Thyroid gland (tissue), 4 donors: ENCODE measurements around the gene PIGL. TPM values are rescaled to one million over a fixed set of nuclear protein-coding genes. Genes with fewer than 3 reads are reported as not detected.

Source experiments
- DNase-seq, 2 donors: peaks; one replicate each; pipeline ENCODE4 v3.0.0-alpha.2; 2019
- H3K27ac ChIP-seq, 3 donors: fragments of 200-600 bp; sonication (generic); 1 replicate in 2 of 3; 2 replicates in 1 of 3; pipeline ENCODE4 v1.5.1; 2016 to 2019; ENCODE audit warnings: mild to moderate bottlenecking in 1 of 3, moderate library complexity in 1 of 3
- H3K27me3 ChIP-seq: fragments of 200-600 bp; sonication (generic); one replicate; pipeline ENCODE4 v1.5.1; 2019
- H3K36me3 ChIP-seq, 2 donors: fragments of 200-600 bp; sonication (generic); one replicate each; pipeline ENCODE4 v1.5.1; 2016 to 2019
- H3K4me1 ChIP-seq, 2 donors: fragments of 200-600 bp; sonication (generic); one replicate each; pipeline ENCODE4 v1.5.1; 2017 to 2019
- H3K4me3 ChIP-seq, 3 donors: fragments of 200-600 bp; sonication (generic); replicated peaks in 1 of 3; 1 replicate in 2 of 3; 2 replicates in 1 of 3; pipeline ENCODE4 v1.5.1; 2016; ENCODE audit warnings: mild to moderate bottlenecking in 1 of 3
- H3K9me3 ChIP-seq: fragments of 200-600 bp; sonication (generic); one replicate; pipeline ENCODE4 v1.5.1; 2017
- POLR2A ChIP-seq, 2 donors: fragments of 450-650 bp; IDR thresholded peaks; one replicate each; pipeline ENCODE4 v1.6.1; 2017; ENCODE audit warnings: antibody characterized with exemption in 2 of 2, mild to moderate bottlenecking in 2 of 2, moderate library complexity in 1 of 2
- WGBS, 2 donors: methylation state at CpG; one replicate each; pipeline ENCODE4 v1.1.5; 2017; 5-methylcytosine and 5-hydroxymethylcytosine counted together
- intact Hi-C: fragments of 100-400 bp; cut with DNase I; formaldehyde crosslinking; loops from one replicate; pipeline ENCODE4 v1.15.1; 2023
- total RNA-seq, 4 donors: library from RNA; depleted of rRNA; stranded (reverse); fragments of >200 nt; gene quantifications; one replicate each; pipeline ENCODE4 v1.2.3, GENCODE V29; 2016
- TF ChIP-seq, protein P1 (sequence below), 6 experiments: fragments of 200-600 bp in 3 of 6; fragments of 450-650 bp in 3 of 6; sonication (generic) in 3 of 6; IDR thresholded peaks; one replicate each; pipeline ENCODE4 v1.5.1; 2016 to 2019; ENCODE audit warnings: antibody characterized with exemption in 6 of 6, mild to moderate bottlenecking in 2 of 6, inconsistent platforms in 1 of 6, moderate library complexity in 1 of 6

The PIGL gene
- total RNA-seq, 4 donors from 2014 or later, result 48.8 to 96.0 (median 60.9) TPM

DNA sequence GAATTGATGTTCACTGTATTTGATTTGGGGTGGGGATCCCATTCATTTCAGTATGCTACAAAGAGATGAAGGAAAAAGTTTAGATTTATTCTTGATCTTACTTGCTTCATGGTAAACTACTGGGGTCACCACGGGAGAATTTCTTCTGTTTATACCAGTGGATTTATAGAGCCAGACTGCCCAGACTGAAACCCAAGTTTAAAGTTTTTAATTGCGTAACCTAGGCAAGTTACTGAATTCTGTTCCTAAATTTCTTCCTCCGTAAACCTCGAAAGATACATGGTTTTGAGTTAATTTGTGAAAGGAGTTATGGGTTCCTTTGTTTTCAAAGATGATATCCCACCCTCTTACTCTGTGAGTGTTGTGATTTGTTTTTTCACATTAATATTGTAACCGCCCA lies 26.4 kb downstream of the PIGL start:
- no peak overlapping the region for H3K27ac ChIP-seq
- DNase-seq, result no peak
- intact Hi-C loops, result no loop called here
- no peak overlapping the region for H3K4me3 ChIP-seq
- no peaks in the 10 kb centered on the region for H3K36me3 ChIP-seq
- no peaks in the 10 kb centered on the region for H3K27me3 ChIP-seq
- no peaks in the 10 kb centered on the region for H3K4me1 ChIP-seq
- TF ChIP-seq, protein P1, sequence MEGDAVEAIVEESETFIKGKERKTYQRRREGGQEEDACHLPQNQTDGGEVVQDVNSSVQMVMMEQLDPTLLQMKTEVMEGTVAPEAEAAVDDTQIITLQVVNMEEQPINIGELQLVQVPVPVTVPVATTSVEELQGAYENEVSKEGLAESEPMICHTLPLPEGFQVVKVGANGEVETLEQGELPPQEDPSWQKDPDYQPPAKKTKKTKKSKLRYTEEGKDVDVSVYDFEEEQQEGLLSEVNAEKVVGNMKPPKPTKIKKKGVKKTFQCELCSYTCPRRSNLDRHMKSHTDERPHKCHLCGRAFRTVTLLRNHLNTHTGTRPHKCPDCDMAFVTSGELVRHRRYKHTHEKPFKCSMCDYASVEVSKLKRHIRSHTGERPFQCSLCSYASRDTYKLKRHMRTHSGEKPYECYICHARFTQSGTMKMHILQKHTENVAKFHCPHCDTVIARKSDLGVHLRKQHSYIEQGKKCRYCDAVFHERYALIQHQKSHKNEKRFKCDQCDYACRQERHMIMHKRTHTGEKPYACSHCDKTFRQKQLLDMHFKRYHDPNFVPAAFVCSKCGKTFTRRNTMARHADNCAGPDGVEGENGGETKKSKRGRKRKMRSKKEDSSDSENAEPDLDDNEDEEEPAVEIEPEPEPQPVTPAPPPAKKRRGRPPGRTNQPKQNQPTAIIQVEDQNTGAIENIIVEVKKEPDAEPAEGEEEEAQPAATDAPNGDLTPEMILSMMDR (IDR thresholded peaks at IDR 0.05), result no peak
- no peak for TF ChIP-seq POLR2A (IDR thresholded peaks at IDR 0.05)
- no peaks in the 10 kb centered on the region for H3K9me3 ChIP-seq
- WGBS, 2 donors, result 94 to 96% methylated on average over 5 of the region's 5 CpGs

DNA sequence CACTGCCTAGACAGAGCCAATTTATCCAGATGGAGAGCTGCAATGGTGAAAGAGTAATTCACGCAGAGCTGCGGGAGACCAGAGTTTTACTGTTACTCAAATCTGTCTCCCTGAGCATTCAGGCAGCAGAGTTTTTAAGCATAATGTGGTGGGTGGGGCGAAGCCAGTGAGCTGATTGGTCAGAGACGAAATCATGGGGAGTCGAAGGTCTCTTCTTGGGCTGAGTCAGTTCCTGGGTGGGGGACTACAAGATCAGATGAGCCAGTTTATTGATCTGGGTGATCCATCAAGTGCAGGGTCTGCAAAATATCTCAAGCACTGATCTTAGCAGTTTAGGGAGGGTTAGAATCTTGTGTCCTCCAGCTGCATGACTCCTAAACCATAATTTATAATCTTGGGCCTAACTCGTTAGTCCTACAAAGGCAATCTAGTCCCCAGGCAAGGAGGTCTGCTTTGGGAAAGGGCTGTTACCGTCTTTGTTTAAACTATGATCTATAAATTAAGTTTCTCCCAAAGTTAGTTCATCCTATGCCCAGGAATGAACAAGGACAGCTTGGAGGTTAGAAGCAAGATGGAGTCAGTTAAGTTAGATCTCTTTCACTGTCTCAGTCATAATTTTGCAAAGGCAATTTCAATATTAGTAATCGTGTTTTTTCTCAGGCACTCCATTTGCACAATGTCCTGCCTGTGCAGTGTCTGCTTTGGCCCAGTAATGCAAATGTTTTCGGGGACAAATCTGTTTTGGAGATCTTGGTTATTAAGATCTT lies 27.0 kb downstream of the PIGL start:
- Histone ChIP-seq H3K9me3 (no peaks in the 10 kb centered on the region), H3K4me1 (no peaks in the 10 kb centered on the region), H3K4me3 (no peak overlapping the region), H3K27me3 (no peaks in the 10 kb centered on the region), H3K27ac (no peak overlapping the region), H3K36me3 (no peaks in the 10 kb centered on the region)
- no peak for DNase-seq
- 91 to 93% methylated on average over 9 of the region's 9 CpGs for WGBS, 2 donors
- intact Hi-C loops, result no loop called here
- TF ChIP-seq POLR2A (IDR thresholded peaks at IDR 0.05), result no peak
- TF ChIP-seq, protein P1 (IDR thresholded peaks at IDR 0.05), result no peak

DNA sequence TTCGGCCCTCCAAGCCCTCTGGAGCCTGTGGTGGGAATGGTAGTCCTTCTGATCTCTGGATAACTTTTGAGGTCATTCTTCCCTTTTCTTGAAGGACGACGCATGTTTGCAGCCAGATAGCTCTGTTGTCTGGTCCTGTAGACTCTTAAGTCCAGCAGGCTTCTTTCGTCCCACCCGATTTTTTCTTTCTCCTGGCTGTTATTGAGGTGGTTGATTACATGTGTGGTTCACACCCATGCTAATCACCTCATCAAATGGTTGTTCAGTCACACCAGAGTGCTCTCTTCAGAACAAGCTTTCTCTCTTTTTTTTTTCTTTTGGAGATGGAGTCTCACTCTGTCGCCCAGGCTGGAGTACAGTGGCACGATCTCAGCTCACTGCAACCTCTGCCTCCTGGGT lies 30.6 kb downstream of the PIGL start:
- Histone ChIP-seq H3K27me3 (no peaks in the 10 kb centered on the region), H3K4me1 (no peaks in the 10 kb centered on the region), H3K27ac (no peak overlapping the region), H3K36me3 (no peaks in the 10 kb centered on the region), H3K9me3 (no peaks in the 10 kb centered on the region), H3K4me3 (no peak overlapping the region)
- WGBS, 2 donors, result 95 to 97% methylated on average over 7 of the region's 7 CpGs
- DNase-seq, result no peak
- intact Hi-C loops, result no loop called here
- TF ChIP-seq, protein P1 (IDR thresholded peaks at IDR 0.05), result no peak
- TF ChIP-seq POLR2A (IDR thresholded peaks at IDR 0.05), result no peak

DNA sequence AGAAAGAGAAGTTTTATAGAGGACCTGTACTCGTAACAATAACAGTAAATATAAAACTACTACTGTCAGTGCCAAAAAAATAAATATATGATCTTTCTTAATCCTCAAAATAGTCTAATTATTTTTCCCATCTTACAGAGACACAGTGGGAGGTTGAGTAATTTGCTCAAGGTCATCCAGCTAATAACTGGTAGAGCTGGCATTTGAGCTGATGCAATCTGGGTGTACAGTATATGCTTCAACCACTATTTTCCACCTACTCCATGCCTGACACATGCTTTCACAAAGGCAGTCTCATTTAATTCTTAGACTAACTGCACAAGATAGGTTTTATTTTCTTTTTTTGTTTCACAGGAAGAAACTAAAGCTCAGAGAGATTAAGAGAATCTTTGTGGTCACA lies 33.6 kb downstream of the PIGL start:
- no peak for DNase-seq
- Histone ChIP-seq H3K4me1 (no peaks in the 10 kb centered on the region), H3K4me3 (no peak overlapping the region), H3K9me3 (no peaks in the 10 kb centered on the region), H3K36me3 (no peaks in the 10 kb centered on the region), H3K27me3 (no peaks in the 10 kb centered on the region), H3K27ac (no peak overlapping the region)
- intact Hi-C loops, result no loop called here
- no peak for TF ChIP-seq POLR2A (IDR thresholded peaks at IDR 0.05)
- TF ChIP-seq, protein P1 (IDR thresholded peaks at IDR 0.05), result no peak
- WGBS, 2 donors, result 94 to 96% methylated on average over 1 of the region's 1 CpG

DNA sequence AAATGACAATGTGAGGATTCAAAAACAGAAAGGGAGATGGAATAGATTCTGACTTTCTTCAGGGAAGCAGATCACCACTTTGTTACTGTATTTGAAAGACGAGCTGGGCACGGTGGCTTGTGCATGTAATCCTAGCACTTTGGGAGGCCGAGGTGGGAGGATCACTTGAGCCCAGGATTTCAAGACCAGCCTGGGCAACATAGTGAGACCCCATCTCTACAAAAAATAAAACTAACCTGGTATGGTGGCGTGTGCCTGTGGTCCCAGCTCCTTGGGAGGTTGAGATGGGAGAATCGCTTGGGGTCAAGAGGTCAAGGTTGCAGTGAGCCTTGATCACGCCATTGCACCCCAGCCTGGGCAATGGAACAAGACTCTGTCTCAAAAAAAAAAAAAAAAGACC lies 34.0 kb downstream of the PIGL start:
- no peaks in the 10 kb centered on the region for H3K36me3 ChIP-seq
- intact Hi-C loops, result no loop called here
- peaks cover 0 to 4% of the 10 kb centered on the region in 2 donors for H3K4me1 ChIP-seq
- H3K27ac ChIP-seq, result no peak overlapping the region
- no peak overlapping the region for H3K4me3 ChIP-seq
- DNase-seq, result no peak
- WGBS, 2 donors, result 95 to 96% methylated on average over 6 of the region's 6 CpGs
- no peaks in the 10 kb centered on the region for H3K27me3 ChIP-seq
- no peak for TF ChIP-seq POLR2A (IDR thresholded peaks at IDR 0.05)
- TF ChIP-seq, protein P1 (IDR thresholded peaks at IDR 0.05), result no peak
- H3K9me3 ChIP-seq, result no peaks in the 10 kb centered on the region
